Bone marrow (tissue), 2 donors: Measurements from ENCODE around the gene GP9.

Experiments used
- DNase-seq, 2 donors: peaks; one replicate each; lab custom pipeline; 2025; lab: John Stamatoyannopoulos, UW

Gene GP9

DNA sequence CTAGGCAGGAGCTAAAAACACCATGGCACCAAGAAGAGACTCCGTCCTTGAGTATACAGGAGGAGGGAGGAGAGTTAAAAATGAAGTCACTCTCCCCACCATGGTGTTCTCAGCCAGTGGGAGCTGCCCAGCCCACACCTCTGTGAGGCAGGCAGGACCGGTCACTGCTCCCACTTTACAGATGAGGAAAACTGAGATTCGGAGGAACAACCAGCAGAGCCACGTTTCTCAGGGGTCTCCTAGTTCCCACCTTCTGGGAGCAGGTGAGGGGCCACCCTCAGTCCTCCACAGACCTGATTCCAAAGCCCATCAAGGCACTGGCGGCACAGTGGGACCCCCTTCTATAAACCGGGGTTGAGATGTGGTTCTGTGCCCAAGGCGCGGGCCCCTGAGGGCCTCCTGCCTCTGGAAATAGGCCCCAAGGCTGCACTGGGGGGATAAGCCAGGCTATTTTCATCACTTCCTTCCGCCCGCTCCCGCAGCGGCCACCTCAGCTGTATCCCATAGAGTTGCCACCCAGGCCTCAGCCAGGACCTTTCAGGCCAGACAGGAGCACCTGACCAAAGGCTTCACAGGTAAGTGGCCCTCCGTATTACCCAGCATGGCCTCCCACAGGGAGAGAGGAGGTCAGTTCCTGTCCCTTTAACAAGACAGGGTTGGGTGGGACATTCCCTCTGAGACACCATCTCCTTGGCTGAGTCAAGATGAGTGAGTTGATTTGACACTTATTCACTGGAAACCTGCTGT lies at the start of gene GP9:
TSS of gene GP9 (plus strand) at position 504 of the 747 bp plus-strand sequence. CDS start 961 bp downstream, outside the sequence.
- no peak for DNase-seq

DNA sequence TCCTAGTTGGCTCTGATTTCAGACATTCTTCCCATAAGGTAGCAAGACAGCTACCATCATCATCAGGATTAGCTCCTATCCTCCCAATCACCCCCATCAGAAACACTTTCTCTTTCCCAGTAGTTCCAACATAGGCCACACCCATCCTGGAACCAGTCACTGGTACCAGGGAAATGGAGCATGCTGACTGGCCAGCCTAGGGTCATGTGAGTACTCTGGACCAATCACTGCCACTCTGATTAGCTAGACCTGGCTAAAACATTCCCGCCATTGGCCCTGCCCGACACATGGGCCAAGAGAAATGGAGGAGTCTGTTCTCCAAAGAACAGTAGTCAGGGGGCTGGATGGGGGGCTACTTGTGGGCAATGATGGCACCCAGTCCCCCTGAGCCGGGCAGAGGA lies 47.1 kb upstream of the GP9 start:
- no peak for DNase-seq

DNA sequence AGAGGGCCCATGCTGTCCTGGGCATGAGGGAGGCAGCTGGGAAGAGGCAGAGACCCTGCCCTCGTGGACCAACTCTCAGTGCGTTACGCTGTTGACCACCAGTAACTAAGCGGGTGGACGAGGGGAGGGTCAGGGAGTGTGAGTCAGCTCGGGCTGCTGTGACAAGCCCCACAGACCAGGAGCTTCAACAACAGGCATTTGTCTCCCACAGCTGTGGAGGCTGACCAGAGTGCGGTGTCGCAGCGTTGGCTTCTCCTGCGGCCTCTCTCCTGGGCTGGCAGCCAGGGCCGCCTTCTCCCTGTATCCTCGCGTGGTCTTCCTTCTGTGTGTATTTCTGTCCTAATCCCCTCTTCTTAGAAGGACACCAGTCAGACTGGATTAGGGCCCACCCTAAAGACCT lies 46.4 kb upstream of the GP9 start:
- DNase-seq, result no peak

DNA sequence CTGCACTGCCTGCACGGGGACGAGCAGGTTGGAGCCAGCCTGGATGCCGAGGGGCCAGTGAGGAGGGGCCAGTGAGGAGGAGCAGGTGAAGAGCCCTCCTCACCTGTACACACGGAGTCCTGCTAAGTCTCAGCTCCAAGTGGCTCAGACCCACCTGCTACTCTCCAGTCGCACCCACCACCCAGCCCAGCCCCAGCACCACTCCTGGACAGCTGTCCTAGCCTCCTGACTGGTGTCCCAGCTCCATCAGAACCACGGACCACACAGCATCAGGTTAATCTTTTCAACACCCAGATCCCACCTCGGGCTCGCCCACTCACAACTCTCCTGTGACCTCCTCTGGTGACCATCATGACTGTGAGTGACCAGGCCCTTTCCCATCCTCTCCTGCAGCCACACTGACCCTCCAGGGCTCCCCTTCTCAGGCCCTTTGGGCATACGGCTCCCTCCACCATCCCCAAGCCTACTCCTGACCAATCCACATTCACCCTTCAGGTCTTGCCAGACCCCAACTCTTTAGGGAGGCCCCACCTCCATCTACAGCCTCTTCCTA lies 45.7 kb upstream of the GP9 start:
- no peak for DNase-seq

DNA sequence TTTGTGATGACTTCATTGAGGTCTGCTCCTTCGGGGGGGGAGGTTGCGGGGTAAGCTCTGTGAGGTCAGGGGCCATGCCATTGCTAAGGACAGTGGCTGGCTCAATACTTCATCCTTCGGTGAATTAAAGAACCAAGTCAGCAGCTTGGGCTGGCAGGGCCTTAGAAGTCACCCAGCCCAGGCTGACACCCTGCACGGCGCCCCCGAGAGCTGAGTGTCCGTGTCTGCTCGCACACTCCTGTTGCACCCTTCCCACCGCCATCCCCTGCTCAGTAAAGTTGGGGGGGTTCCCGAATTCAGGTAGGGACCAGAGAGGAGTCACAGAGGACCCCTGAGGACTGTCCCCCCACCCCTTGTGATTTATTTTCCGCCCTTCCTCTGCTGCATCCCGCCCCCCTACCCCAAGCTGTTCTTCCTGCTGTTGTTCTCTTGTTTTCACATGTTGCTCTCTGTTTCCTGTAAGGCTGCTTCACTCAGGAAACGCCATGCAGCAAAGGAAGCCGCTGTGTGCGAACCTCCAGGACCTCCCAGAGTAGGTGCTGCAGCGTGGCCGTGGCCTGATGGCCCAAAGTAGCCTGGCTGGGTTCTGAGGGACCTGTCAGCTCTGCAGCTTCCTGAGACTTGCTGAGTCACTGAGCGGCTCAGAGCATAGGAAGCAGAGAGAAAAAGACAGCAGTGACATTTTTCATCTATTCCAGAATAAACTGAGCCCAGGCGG lies 45.0 kb upstream of the GP9 start:
- peak in 1 of 2 donors; percentile 79 for DNase-seq

DNA sequence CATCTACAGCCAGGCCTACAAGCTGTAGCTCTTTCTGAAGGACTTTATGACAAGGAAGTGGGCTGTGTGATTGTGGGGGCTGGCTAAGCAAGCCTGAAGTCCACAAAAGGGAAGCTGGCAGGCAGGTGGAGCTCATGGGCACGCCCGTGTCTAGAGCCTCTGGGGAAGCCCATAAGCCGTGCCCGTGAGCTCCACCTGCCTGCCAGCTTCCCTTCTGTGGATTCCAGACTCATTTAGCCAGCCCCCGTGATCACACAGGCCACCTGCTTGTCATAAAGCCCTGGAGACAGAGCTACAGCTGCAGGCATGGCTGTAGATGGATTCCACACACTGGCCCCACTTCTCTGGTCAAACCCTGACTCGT lies 44.2 kb upstream of the GP9 start:
- peak in 1 of 2 donors; percentile 86 for DNase-seq

DNA sequence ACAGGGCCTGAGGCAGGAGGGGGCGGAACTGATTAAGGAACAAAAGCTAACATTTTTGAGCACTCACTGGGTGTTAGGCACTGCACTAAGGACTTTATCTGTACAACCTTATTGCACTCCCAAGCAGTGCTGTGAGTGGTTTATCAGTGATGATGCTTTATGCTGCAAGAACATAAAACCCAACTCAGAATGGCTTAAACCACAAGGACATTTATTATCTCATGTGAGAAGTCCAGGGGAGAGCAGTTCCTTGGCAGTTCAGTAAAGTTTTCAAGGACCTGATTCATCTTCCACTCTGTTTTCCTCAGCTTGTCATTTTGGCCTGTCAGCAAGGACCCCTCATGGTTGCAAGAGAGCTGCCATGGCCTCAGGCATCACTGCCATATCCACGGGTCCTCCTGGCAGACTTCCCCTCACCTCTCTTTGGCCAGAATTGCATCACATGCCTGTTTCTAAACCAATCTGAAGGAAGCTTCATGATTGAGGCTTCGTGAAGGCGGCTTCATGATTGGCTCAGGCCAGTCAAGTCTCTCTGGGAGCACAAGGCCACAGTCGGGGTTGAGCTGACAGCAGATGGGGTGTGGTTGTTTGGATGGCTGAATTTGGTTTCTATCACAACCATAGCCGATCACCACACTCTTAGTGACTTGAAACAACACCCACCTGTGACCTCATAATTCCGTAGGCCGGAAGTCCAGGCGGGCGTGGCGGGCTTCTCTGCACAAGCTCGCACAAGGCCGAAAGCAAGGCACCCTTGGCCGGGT lies 43.7 kb upstream of the GP9 start:
- no peak for DNase-seq

DNA sequence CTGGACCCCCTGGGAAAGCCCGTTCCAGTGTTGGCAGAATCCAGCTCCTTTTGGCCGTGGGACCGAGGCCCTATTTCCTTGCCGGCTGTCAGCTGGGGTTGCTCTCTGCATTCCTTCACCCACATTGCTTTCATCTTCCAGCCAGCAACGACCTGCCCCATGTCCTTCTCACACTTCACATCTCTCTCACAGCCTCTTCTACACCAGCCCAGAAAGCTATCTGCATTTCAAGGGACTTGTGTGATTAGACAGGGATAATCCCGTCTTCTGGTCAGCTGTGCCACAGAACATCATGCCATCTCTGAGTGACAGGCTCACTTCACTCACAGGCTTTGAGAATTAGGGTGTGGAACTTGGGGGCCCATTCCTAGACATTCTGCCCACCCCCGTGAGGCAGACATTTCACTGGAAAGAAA lies 43.1 kb upstream of the GP9 start:
- DNase-seq, result no peak

DNA sequence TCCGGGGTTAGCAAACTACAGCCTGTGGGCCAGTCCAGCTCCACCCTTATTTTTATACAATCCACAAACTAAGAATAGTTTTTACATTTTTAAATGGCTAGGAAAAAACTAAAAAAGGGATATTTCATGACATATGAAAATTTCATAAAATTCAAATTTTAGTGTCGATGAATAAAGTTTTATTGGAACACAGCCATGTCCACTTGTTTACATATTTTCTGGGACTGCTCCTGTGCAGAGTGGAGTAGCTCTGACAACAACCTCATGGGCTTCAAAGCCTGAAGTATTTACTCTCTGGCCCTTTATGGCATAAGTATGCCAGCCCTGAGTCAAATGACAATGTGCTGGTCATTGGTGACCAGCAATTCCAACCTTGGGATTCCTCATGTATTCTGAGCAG lies 42.3 kb upstream of the GP9 start:
- no peak for DNase-seq

DNA sequence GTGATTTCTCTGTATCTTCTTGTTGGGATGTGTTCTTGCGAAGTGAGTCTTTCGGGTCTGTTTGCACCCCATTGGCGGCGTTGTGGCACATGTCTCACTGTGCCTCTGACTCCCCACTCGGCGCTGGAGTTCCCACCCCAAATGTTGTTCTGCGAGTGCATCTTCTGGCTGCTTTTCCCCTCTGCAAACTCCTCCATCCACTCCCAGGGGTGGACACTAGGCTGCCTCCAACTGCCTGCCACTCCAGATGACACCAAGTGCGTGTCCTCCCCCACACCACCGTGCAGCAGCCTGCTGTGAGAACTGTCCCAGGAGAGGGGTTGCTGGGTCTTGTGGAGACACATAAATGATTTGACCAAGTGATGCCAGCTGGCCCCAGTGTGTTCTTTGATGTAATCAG lies 41.8 kb upstream of the GP9 start:
- DNase-seq, result no peak

DNA sequence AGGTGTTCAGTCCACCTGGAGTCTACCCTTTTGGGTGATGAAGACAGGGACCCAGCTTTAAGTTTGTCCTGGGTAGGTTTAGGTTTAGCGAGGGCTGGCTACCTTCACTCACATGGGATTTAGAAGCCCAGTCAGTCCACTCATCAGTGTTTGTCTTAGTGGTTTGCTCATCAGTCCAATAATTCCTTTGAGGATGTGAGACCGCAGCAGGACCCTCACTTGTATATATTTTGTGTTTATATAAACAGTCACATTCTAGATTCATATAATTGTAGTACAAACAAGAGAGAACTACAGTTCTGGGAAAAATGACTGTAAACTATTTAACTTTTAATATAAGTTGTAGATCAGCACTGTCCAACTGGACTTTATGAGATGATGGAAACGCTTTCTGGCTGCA lies 41.3 kb upstream of the GP9 start:
- DNase-seq, result no peak

DNA sequence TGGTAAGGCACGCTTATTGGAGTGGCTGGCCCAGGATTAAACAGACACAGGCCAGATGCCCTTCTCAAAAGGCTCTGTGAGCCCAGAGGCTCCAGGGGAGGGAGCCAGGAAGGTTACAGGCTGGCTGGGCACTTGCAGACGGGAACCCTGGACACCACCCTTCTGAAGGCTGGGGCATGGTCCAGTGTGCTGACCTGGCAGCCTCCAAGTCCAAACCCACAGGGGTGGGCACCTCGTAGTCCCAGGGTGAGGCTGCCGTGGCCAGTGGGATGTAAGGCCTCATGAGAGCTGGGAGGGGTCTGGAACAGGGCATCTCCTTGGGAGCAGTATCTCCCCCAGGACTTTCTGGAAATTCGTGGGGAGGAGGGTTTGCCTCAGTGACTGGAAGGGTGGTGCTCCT lies 39.9 kb upstream of the GP9 start:
- no peak for DNase-seq

DNA sequence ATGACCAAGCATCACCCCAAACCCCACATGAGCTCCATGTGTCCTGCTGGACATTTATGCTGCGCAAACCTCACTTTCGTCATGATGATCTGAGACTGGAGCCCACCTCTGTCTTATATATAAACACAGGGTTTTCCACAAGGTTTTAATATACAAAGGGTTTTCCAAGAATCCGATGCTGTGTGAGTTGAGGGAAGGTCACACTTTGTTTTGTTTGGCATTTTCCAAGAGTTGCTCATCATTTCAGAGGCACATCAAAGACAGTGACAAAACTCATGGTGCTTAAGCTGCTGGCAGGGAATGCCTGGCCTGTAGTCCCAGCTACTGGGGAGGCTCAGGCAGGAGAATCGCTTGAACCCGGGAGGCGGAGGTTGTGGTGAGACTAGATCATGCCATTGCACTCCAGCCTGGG lies 39.4 kb upstream of the GP9 start:
- DNase-seq, result no peak

DNA sequence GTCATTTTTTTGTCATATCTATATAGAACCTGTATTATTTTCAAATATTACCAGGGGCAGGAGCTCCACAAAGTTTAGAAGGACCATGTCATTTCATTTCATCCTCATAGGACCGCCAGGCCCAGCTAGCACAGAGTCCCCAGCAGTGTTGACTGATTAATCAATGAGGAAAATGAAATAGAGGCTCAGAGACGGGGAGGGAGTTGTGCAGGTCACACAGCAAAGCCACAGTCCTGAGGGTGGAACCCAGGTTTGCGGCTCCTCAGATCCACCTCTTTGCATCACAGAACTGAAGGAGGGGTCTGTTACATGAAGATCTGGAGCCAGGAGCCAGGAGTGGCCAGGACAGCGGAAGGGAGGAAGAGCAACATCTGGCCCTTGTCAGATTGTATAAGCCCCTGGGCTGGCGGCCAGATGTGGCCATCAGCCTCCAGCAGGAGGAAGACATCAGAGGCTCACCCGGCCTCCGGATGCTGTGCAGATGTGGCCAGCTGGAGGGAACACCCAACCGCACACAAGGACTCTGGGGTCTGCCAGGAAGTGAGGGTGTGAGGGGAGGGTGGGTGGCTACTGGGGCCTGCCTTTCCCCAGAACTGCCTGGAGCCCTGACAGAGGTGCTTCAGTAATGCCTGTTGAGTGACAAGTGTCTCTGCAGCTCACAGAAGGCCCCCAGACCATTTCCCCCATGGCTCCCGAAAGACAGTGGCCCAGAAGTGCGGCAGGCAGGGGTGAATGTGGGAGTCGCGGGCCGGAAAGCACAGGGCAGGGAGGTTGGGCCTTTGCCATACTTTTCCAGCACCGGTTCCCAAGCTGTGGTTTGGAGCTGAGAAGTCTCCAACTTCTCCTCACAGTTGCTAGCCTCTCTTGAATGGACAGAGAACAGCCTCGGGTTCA lies 38.2 kb upstream of the GP9 start:
- no peak for DNase-seq

DNA sequence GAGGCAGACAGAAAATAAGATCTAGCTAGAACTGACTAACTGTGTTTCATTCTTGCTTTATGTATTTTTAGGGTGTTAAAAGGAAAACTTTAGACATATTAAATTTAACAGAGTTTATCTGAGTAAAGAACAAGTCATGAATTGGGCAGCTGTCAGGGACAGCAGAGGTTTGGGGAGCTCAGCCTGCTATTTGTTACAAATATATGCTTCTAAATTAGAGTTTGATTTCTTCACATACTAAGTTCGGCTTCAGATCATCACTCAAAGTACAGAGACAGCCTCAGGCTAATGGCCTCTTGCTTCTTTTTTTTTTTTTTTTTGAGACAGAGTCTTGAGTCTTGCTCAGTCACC lies 37.6 kb upstream of the GP9 start:
- DNase-seq, result no peak

DNA sequence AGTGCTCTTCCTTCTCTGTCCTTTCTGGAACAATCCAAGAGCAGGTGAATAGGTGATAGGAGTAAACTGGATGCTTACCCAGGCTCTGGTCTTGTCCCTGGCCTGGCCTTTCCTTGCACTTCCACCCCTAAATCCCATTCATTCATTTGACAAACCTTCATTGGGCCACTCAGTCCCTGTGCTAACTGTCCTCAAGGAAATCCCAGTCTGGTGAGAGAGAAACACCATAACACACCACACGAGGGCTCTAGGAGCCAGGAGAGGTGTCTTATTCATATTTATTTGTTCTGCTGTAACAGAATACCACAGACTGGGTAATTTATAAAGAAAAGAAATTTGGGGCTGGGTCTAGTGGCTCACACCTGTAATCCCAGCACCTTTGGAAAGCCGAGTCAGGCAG lies 36.7 kb upstream of the GP9 start:
- DNase-seq, result no peak

DNA sequence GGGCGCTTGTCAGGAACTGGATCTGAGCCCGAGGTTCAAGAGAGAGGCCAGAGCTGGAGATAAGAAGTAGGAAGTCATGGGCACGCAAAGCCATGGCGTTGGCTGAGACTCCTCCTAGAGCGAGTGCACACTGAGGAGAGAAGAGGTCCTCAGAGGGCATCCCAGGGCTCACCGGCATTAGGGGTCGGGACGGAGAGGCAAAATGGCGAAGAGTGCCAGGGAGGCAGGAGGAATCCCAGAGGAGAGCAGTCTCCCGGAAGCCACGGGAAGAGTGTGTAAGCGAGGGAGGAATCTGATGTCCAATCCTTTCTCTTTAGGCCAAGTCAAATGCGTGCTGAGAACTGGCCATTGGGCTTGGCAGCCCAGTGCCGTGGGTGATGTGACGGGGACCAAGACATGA lies 35.5 kb upstream of the GP9 start:
- DNase-seq, result no peak

DNA sequence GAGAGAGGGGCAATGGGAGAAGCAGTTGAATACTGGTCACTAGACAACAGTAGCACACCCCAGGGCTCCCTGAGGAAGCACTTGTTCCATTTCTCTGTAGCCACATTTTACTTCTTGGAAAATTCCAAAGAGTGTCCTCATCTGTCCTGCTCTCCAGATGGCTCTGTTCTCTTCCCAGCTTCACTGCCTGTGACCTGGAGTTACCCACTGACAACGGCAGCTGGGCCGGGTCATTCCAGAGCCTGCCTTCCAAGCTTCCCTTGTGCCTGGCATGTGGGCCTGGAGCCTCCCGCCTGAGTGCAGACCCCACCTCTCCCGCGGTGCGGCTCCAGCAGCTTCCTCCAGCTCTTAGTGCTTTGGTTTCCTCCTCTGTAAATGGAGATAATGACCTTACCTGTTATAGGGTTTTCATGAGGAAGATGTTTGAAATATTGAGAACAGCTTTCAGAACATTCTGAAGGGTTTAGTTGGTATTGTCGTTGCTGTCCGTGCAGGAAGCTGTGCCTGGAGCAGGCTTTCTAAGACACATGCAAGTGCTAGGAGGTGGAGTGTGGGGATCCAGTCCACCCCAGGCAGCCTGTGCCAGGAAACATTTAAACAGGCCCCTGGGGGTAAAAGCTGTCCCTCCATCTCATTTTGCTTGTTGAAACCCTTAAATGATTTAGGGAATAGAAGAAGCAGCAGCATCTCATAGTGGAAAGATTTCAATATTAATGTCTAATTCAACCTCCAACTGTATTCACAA lies 34.7 kb upstream of the GP9 start:
- DNase-seq, result no peak

DNA sequence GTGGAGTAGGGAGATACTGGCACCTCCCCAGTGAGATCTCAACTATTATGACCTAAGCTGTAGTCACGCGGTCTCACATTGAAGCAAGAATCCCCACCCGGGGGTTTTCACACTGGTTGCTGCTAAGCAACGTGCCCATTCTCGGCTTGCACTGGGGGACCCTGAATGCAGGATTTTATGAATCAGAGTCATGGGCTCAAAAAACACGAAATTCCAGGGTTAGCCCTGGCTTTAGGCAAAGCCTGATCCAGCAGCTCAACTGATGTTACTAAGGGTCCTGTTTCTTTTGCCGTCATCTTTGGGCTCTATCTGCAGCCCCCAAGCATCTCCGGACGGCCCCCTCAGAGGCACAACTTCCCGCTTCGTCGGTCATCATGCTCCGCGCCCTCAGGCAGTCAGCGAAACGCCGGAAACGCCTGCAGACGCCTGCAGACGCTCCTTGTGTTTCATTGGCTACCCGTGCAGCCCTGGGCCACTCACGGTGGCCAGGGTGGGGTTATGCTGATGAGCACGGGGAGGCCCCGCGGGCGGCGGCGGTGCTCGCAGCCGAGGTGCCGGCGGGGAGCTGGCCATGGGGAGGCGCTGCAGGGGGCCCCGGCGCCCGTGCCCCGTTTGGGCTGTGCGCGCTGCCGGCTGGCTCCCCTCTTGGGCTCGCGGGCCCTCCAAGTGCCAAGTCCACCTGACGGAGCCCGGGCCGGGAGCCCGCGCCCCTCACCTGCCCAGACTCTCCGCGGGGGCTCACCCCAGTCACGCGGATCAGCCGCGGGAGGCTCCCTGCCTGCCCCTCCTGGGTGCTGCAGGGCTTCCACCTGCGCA lies 33.6 kb upstream of the GP9 start:
- DNase-seq, result peak; percentile 34 to 85

DNA sequence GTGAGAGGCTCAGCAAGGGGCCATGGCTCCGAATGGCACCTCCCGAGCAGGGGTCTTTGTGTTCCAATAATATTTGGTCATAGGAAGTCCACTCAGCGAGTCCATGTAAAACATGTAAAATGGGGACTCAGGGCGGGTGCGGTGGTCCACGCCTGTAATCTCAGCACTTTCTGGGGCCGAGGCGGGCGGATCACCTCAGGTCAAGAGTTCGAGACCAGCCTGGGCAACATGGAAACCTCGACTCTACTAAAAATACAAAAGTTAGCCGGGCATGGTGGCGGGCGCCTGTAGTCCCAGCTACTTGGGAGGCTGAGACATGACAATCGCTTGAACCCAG lies 33.1 kb upstream of the GP9 start:
- DNase-seq, result no peak
